OCI-LY3 (cell line): ENCODE measurements around the gene LIPJ.

Source experiments
- H2AFZ ChIP-seq: fragments of 200-600, 300-600 bp; shearing (Covaris generic); 2 replicates; pipeline ENCODE4 v1.6.0; 2014; ENCODE audit warnings: antibody characterized with exemption, low read depth, low read length
- H3K27ac ChIP-seq: fragments of 200-600, 300-600 bp; sonication (generic); 2 replicates; pipeline ENCODE4 v1.5.1; 2014; ENCODE audit warnings: mild to moderate bottlenecking, low read length, moderate library complexity, mixed read lengths
- H3K27me3 ChIP-seq: fragments of 200-600, 300-600 bp; sonication (generic); 2 replicates; pipeline ENCODE4 v1.6.1; 2014; ENCODE audit warnings: low read depth, low read length, mixed read lengths
- H3K36me3 ChIP-seq: fragments of 200-600, 300-600 bp; sonication (generic); replicated peaks from 2 replicates; pipeline ENCODE3; 2014; ENCODE audit warnings: low read depth, low read length, mixed read lengths
- H3K4me1 ChIP-seq: fragments of 300-600, 200-600 bp; sonication (generic); 2 replicates; pipeline ENCODE4 v1.6.1; 2014; ENCODE audit warnings: low read length, mixed read lengths
- H3K4me2 ChIP-seq: fragments of 200-600, 300-600 bp; sonication (generic); 2 replicates; pipeline ENCODE4 v1.6.1; 2014; ENCODE audit warnings: low read length, mixed read lengths
- H3K4me3 ChIP-seq: fragments of 300-600, 200-600 bp; sonication (generic); 2 replicates; pipeline ENCODE4 v1.5.1; 2014; ENCODE audit warnings: antibody characterized with exemption, mild to moderate bottlenecking, low read length, moderate library complexity
- H3K79me2 ChIP-seq: fragments of 300-600, 200-600 bp; shearing (Covaris generic); 2 replicates; pipeline ENCODE4 v1.6.1; 2014; ENCODE audit warnings: mild to moderate bottlenecking, low read length, mixed read lengths
- H3K9ac ChIP-seq: fragments of 300-600, 200-600 bp; shearing (Covaris generic); 2 replicates; pipeline ENCODE4 v1.6.0; 2014; ENCODE audit warnings: mild to moderate bottlenecking, low read length, moderate library complexity
- H3K9me3 ChIP-seq: fragments of 200-600, 300-600 bp; shearing (Covaris generic); 2 replicates; pipeline ENCODE4 v1.6.1; 2014; ENCODE audit warnings: low read length, mixed read lengths; ENCODE audit not compliant: insufficient read depth
- H4K20me1 ChIP-seq: fragments of 200-600, 300-600 bp; sonication (generic); 2 replicates; pipeline ENCODE4 v1.6.1; 2016; ENCODE audit warnings: low read length, mixed read lengths; ENCODE audit not compliant: insufficient read depth
- CTCF ChIP-seq: fragments of 200-600, 300-600 bp; sonication (generic); IDR thresholded peaks from 2 replicates; pipeline ENCODE4 v1.5.1; 2014; ENCODE audit warnings: antibody characterized with exemption, low read length, low read depth
- EZH2phosphoT487 ChIP-seq: fragments of 200-600 bp; shearing (Covaris generic); IDR thresholded peaks from 2 replicates; pipeline ENCODE4 v1.6.1; 2018; ENCODE audit warnings: antibody characterized with exemption, mixed run types, low read depth

The LIPJ gene

DNA sequence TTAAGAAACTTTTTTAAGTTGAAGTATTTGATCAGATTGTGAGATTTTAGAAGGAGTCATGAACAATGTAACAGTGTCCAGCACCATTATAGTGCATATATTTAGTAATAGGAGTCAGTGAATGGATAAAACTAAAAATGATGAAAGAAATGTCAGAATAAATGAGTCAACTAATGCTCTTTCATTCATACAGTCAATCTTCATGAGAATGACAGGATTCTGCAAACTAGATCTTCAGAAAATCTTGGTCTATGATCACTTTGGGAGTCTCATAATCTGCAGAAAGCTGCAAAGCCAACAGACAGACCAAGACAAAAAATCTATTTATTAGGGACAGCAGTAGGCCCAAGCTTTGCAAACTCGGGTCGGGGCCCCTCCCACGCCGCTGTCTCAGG lies 4.2 kb upstream of the LIPJ start:
- Histone ChIP-seq H3K9ac (no peak overlapping the region), H3K27ac (no peak overlapping the region)

DNA sequence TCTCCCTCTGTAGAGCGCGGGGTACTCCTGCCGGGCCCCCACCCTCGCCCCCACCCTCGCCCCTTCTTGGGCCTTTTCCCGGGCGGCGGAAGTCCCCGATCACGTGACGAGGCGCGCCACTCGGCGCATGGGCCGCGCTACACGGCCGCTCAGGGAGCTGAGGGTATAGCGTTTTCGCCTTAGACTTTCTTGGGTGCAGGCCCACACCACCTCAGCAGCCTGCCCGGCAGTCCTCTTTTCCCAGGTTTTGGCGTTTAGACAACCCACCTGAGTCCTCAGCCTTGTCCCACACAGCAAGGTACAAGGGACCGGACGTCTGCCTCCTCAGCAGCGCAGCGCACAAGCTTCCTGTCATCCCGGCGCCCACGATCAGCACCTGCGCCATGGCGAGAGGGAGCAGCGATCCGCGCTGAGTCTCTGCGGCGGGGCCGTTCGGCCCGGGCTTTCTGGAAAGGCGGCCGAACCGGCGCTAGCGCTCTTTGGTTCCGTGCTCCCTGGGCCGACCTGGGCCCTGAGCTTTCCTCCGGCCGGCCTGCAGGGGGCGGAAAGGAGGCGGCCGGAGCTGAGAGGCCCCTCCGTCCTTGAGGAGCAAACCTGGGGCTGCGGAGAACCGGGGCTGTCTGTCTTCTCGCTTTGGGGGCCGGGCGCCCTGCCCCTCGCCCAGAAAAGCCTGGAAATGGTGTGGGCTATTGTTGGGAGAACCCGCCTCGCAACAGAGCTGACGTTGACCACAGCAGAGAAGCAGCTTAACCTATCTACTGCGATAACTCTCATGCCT lies 3.6 kb upstream of the LIPJ start, which contains the start of gene RNLS:
RNLS (minus strand) TSS at position 513 of the 778 bp plus-strand sequence.
- H3K9me3 ChIP-seq, result no peaks in the 10 kb centered on the region
- H3K27ac ChIP-seq, result no peak within 1 kb of the TSS
- H3K9ac ChIP-seq, result peak within 1 kb of the TSS; percentile 40; the same call in 1 of the 2 replicates
- TF ChIP-seq CTCF (peak; percentile 37), EZH2phosphoT487 (no peak)
- peak within 1 kb of the TSS; percentile 60; the same call in 1 of the 2 replicates for H2AFZ ChIP-seq
- no peaks in the 10 kb centered on the region for H3K79me2 ChIP-seq
- H3K4me2 ChIP-seq, result peak within 1 kb of the TSS; percentile 59
- H3K4me1 ChIP-seq, result no peaks in the 10 kb centered on the region
- H4K20me1 ChIP-seq, result no peaks in the 10 kb centered on the region
- no peaks in the 10 kb centered on the region for H3K27me3 ChIP-seq
- no peaks in the 10 kb centered on the region for H3K36me3 ChIP-seq
- peak within 1 kb of the TSS; percentile 69 for H3K4me3 ChIP-seq

More for the DNA sequence above, 4.2 kb upstream of the LIPJ start:
- no peaks in the 10 kb centered on the region for H3K36me3 ChIP-seq
- no peaks in the 10 kb centered on the region for H3K9me3 ChIP-seq
- H3K27me3 ChIP-seq, result no peaks in the 10 kb centered on the region
- no peaks in the 10 kb centered on the region for H4K20me1 ChIP-seq
- H3K4me3 ChIP-seq, result peak overlapping the region; percentile 69
- TF ChIP-seq CTCF (no peak), EZH2phosphoT487 (no peak)
- no peaks in the 10 kb centered on the region for H3K79me2 ChIP-seq
- no peaks in the 10 kb centered on the region for H3K4me1 ChIP-seq
- H2AFZ ChIP-seq, result peak overlapping the region; percentile 60; the same call in 1 of the 2 replicates
- H3K4me2 ChIP-seq, result 0 out of 2 replicates have a peak overlapping the region, but pooled peaks have one; percentile 59

DNA sequence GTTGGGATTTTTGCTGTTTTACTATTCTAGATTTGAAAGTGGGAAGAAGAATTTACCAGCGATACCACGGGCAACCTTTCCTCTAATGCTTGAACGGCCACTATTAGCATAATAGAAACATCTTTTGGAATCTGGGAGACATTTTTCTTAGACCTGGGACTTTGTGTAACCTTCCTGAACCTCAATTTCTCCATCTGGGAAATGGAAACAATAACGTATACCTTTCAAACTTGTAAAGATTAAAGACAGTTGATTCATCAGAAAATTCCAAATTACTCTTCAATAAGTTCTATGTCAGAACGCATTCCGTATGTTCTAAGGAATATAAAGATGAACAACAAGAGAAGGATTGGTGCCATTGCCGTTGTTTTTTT lies 3.0 kb upstream of the LIPJ start:
- Histone ChIP-seq H3K9ac (peak overlapping the region; percentile 40; the same call in 1 of the 2 replicates), H3K27me3 (no peaks in the 10 kb centered on the region), H3K4me2 (peak overlapping the region; percentile 59), H2AFZ (no peak overlapping the region), H3K4me1 (no peaks in the 10 kb centered on the region), H3K9me3 (no peaks in the 10 kb centered on the region), H3K36me3 (no peaks in the 10 kb centered on the region), H3K27ac (no peak overlapping the region), H3K4me3 (peak overlapping the region; percentile 69), H3K79me2 (no peaks in the 10 kb centered on the region), H4K20me1 (no peaks in the 10 kb centered on the region)
- TF ChIP-seq EZH2phosphoT487, result no peak

GRCh38 chr10:88592381-88592780 lies 5.8 kb downstream of the LIPJ start:
- Histone ChIP-seq H4K20me1 (no peaks in the 10 kb centered on the region), H2AFZ (no peak overlapping the region), H3K9me3 (no peaks in the 10 kb centered on the region), H3K36me3 (no peaks in the 10 kb centered on the region), H3K79me2 (no peaks in the 10 kb centered on the region), H3K4me2 (no peak overlapping the region), H3K9ac (no peak overlapping the region), H3K27ac (no peak overlapping the region), H3K4me3 (no peak overlapping the region), H3K27me3 (no peaks in the 10 kb centered on the region), H3K4me1 (peaks cover 8% of the 10 kb centered on the region)
- TF ChIP-seq EZH2phosphoT487 (no peak), CTCF (no peak)
